Fibroblast of mammary gland (primary cell): ENCODE results near the gene NTM.
A peak's percentile ranks its signal among the peaks of the same experiment; 100 is the strongest.

Experiments used
- DNase-seq: peaks from one replicate; pipeline ENCODE4 v3.0.0-alpha.2; 2010; ENCODE audit warnings: low read depth
- H3K4me3 ChIP-seq: 2 replicates; pipeline ENCODE4 v1.5.1; 2011; ENCODE audit warnings: low read depth, mild to moderate bottlenecking, low read length, moderate library complexity; ENCODE audit not compliant: control insufficient read depth
- CTCF ChIP-seq: conservative IDR thresholded peaks from 2 replicates; pipeline ENCODE4 v1.5.1; 2011; ENCODE audit warnings: low read depth, low read length, inconsistent platforms; ENCODE audit not compliant: control insufficient read depth, insufficient read depth

NTM gene

GRCh38 chr11:131899950-131900580 lies 529.6 kb downstream of the NTM start:
- no peak for TF ChIP-seq CTCF
- H3K4me3 ChIP-seq: no peak overlapping the region
- no peak for DNase-seq

GRCh38 chr11:131902421-131902820 lies 532.0 kb downstream of the NTM start:
- H3K4me3 ChIP-seq: no peak overlapping the region
- no peak for DNase-seq
- no peak for TF ChIP-seq CTCF

- no peak for TF ChIP-seq CTCF
- no peak overlapping the region for H3K4me3 ChIP-seq
- DNase-seq: no peak
Measured at GRCh38 chr11:131903074-131903473, 532.7 kb downstream of the NTM start.

GRCh38 chr11:131904756-131905155 lies 534.3 kb downstream of the NTM start:
- no peak overlapping the region for H3K4me3 ChIP-seq
- no peak for TF ChIP-seq CTCF
- no peak for DNase-seq

GRCh38 chr11:131906963-131907362 lies 536.5 kb downstream of the NTM start:
- peak; percentile 15 for TF ChIP-seq CTCF
- H3K4me3 ChIP-seq: no peak overlapping the region
- DNase-seq: peak; percentile 15

- no peak for TF ChIP-seq CTCF
- no peak for DNase-seq
- H3K4me3 ChIP-seq: no peak overlapping the region
Measured at GRCh38 chr11:131907371-131907770, 537.0 kb downstream of the NTM start.

GRCh38 chr11:131908316-131908715 lies 537.9 kb downstream of the NTM start:
- no peak for DNase-seq
- H3K4me3 ChIP-seq: no peak overlapping the region
- no peak for TF ChIP-seq CTCF
